Right atrium auricular region (tissue), 2 donors: ENCODE results near the gene LACTB. TPM values are rescaled to one million over a fixed set of nuclear protein-coding genes. Genes with fewer than 3 reads are reported as not detected.

Source experiments
- DNase-seq: peaks from one replicate; pipeline ENCODE4 v3.0.0-alpha.2; 2019; ENCODE audit warnings: low spot score
- H3K27ac ChIP-seq, 2 donors: fragments of 200-600 bp; sonication (generic); 1 replicate in 1 of 2; 2 replicates in 1 of 2; pipeline ENCODE4 v1.5.1; 2016 to 2019
- H3K27me3 ChIP-seq, 2 donors: fragments of 200-600 bp; sonication (generic); one replicate each; pipeline versions ENCODE4 v1.5.1 to v1.6.0; 2017 to 2019
- H3K36me3 ChIP-seq: fragments of 200-600 bp; sonication (generic); one replicate; pipeline ENCODE4 v1.5.1; 2016
- H3K4me1 ChIP-seq, 2 donors: fragments of 200-600 bp; sonication (generic); one replicate each; pipeline versions ENCODE4 v1.5.1 to v1.6.0; 2017 to 2019
- H3K4me3 ChIP-seq, 2 donors: fragments of 200-600 bp; sonication (generic); 1 replicate in 1 of 2; 2 replicates in 1 of 2; pipeline ENCODE4 v1.5.1; 2017 to 2019; ENCODE audit warnings: mild to moderate bottlenecking in 1 of 2, moderate library complexity in 1 of 2
- H3K9me3 ChIP-seq, 2 donors: fragments of 200-600 bp; sonication (generic); one replicate each; pipeline ENCODE4 v1.5.1; 2019
- total RNA-seq, 2 donors: library from RNA; depleted of rRNA; stranded (reverse); fragments of >200 nt; gene quantifications; one replicate each; pipeline ENCODE4 v1.1.0, GENCODE V29; 2016
- TF ChIP-seq, protein P1 (sequence below), 2 donors: fragments of 200-600 bp; sonication (generic); IDR thresholded peaks; one replicate each; pipeline ENCODE4 v1.5.1; 2019; ENCODE audit warnings: antibody characterized with exemption in 2 of 2

The LACTB gene
- total RNA-seq, 2 donors from 2014 or later, result 10.6 to 20.5 TPM

DNA sequence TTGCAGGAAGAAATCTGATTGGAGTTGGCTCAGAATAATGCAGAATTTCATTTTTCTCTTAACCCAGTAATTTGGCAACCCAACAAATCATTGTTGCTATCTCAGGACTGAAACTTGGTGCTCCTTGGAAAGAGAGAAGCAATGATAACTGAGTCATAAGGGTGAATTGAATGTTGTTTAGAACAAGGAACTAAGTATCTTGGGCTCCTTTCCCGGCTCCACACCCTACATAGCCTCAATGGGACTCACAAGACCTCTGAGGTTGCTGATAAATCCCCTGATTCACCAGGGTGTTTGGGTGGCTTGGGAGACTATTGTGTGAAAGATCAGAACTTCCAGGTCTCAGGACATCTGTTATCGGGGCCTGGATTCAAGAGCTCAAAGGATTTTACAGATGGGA lies 60.0 kb downstream of the LACTB start:
- H3K27ac ChIP-seq, result no peak overlapping the region
- H3K36me3 ChIP-seq, result no peaks in the 10 kb centered on the region
- no peaks in the 10 kb centered on the region for H3K4me1 ChIP-seq
- TF ChIP-seq, protein P1, sequence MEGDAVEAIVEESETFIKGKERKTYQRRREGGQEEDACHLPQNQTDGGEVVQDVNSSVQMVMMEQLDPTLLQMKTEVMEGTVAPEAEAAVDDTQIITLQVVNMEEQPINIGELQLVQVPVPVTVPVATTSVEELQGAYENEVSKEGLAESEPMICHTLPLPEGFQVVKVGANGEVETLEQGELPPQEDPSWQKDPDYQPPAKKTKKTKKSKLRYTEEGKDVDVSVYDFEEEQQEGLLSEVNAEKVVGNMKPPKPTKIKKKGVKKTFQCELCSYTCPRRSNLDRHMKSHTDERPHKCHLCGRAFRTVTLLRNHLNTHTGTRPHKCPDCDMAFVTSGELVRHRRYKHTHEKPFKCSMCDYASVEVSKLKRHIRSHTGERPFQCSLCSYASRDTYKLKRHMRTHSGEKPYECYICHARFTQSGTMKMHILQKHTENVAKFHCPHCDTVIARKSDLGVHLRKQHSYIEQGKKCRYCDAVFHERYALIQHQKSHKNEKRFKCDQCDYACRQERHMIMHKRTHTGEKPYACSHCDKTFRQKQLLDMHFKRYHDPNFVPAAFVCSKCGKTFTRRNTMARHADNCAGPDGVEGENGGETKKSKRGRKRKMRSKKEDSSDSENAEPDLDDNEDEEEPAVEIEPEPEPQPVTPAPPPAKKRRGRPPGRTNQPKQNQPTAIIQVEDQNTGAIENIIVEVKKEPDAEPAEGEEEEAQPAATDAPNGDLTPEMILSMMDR (IDR thresholded peaks at IDR 0.05), result no peak
- DNase-seq, result peak; percentile 50
- H3K9me3 ChIP-seq, result no peaks in the 10 kb centered on the region
- H3K4me3 ChIP-seq, result no peak overlapping the region
- no peaks in the 10 kb centered on the region for H3K27me3 ChIP-seq

DNA sequence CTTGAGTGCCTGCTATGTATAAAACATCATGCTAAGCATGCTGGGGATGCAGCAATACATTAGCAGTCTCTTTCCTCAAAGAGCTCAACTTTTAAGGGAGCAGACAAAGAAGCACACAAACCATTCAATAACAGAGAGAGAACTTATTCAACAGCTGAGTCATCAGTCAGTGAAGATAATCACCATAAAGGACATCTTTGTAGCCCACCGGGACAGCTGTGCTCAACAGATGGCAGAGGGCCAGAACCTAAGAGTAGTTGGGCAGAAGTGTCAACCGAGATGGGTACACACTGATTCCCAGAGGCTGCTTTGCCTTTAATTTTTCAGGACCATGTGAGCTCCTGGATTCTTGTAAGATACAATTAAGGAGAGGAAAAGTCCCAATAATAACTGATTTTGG lies 63.5 kb downstream of the LACTB start:
- Histone ChIP-seq H3K27ac (no peak overlapping the region), H3K27me3 (no peaks in the 10 kb centered on the region), H3K9me3 (no peaks in the 10 kb centered on the region), H3K36me3 (no peaks in the 10 kb centered on the region), H3K4me3 (no peak overlapping the region), H3K4me1 (peaks cover 0 to 4% of the 10 kb centered on the region in 2 donors)
- TF ChIP-seq, protein P1 (IDR thresholded peaks at IDR 0.05), result no peak
- DNase-seq, result peak; percentile 44

DNA sequence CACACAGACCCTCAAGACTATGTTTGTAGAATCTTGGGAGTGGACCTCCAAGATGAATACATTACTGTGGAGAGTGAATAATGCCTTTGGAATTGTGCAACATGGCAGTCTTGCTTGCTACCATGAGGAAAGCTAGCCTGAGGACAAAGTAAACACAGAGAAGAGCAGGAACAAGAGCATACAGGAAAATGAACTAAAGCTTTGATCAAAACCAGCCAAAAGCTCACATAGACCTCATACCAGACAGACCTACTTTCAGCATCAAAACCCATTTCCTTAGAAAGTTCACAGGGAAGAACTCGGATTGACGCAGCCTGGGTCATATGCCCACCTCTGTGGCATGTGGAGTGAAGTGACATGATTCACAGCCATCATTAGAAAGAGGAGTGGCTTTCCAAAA lies 64.4 kb downstream of the LACTB start:
- TF ChIP-seq, protein P1 (IDR thresholded peaks at IDR 0.05), result no peak
- no peak overlapping the region for H3K4me3 ChIP-seq
- peaks cover 0 to 9% of the 10 kb centered on the region in 2 donors for H3K4me1 ChIP-seq
- H3K36me3 ChIP-seq, result no peaks in the 10 kb centered on the region
- H3K9me3 ChIP-seq, result no peaks in the 10 kb centered on the region
- H3K27ac ChIP-seq, result no peak overlapping the region
- H3K27me3 ChIP-seq, result no peaks in the 10 kb centered on the region
- peak; percentile 23 for DNase-seq

DNA sequence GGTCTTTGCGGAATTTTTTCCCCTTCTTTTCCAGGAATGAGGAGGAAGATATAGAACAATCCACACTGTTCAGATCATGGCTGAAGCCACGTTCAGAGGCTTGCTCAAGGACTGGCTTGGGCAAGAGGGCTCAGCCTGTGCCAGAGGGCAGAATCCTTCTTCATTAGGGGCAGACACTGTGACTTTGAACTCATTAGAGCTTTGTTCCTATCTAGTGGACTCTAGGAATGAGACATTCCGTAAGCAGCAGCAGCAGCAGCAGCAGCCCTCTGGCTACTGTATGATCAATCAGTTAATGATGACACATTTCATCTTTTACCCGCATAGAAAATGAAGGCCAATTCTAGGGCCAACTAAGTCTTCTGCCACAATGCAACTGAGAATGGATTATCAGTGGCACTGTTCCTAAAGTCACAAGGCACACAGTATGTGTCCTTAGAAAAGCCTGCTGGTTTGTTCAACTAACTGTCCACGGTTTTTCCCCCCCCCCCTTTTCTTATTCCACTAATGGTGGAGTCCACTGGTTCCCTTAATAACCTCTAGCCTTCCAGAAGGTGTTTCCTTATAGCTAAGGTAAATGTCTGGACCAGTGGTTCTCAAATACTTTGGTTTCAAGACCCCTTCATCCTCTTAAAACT lies 66.0 kb downstream of the LACTB start:
- no peaks in the 10 kb centered on the region for H3K27me3 ChIP-seq
- H3K9me3 ChIP-seq, result no peaks in the 10 kb centered on the region
- peaks cover 0 to 21% of the 10 kb centered on the region in 2 donors for H3K4me1 ChIP-seq
- peak; percentile 49 for DNase-seq
- H3K36me3 ChIP-seq, result no peaks in the 10 kb centered on the region
- no peak overlapping the region for H3K27ac ChIP-seq
- no peak overlapping the region for H3K4me3 ChIP-seq
- TF ChIP-seq, protein P1 (IDR thresholded peaks at IDR 0.05), result no peak

DNA sequence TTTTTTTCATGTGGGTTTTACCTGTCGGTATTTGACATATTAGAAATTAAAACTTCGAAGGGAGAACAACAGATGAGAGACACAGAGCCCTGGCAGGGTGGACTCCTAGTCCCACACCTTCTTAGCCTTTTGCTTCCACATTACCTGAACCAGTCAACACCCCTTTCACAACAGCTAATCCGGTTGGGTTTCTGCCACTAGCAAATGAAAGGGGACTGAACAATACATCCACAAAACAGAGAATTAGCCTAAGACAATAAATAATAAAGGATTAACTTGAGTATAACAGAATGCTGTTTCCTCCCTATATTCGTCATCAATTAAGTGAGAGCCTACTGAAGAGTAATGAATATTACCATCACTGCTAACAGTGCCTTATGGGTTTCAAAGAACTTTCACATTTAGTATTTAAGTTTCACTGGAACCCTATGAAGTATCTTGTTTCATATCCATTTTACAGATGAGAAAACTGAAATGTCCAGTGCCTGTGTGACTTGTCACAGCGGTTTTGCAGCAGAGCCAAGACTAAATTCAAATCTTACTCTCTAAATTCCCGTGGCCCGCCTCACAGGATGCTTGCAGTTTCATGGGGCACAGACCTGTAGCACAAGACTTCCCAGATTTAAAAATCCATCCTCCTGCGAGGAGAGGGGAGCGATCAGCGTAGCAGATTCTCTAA lies 66.7 kb downstream of the LACTB start:
- DNase-seq, result no peak
- Histone ChIP-seq H3K27ac (peak overlapping the region; percentile 52 to 57), H3K4me1 (peaks cover 0 to 25% of the 10 kb centered on the region in 2 donors), H3K9me3 (no peaks in the 10 kb centered on the region), H3K36me3 (no peaks in the 10 kb centered on the region), H3K4me3 (peak overlapping the region; percentile 77 to 82), H3K27me3 (no peaks in the 10 kb centered on the region)
- TF ChIP-seq, protein P1 (IDR thresholded peaks at IDR 0.05), result no peak
